ENCODE data around the gene PSMF1. TPM values are rescaled to one million over a fixed set of nuclear protein-coding genes. Genes with fewer than 3 reads are reported as not detected.

PSMF1 gene
- total RNA-seq, 1 donor from 2014 or later = 133 TPM

GRCh38 chr20:1189827-1190226 lies 71.4 kb downstream of the PSMF1 start:
- Histone ChIP-seq H3K4me3 (ENCODE audit: insufficient read depth, low read depth, low read length) (no peak overlapping the region), H3K4me1 (ENCODE audit: insufficient read depth, low read length) (no peaks in the 10 kb centered on the region), H3K27ac (ENCODE audit: low read depth, low read length) (no peak overlapping the region), H3K27me3 (ENCODE audit: insufficient read depth, low read length) (peaks cover 36% of the 10 kb centered on the region), H4K20me1 (ENCODE audit: insufficient read depth, low read length) (no peaks in the 10 kb centered on the region), H3K9me3 (ENCODE audit: insufficient read depth, low read depth, low read length) (no peaks in the 10 kb centered on the region), H3K4me2 (ENCODE audit: low read length) (no peak overlapping the region), H3K9ac (ENCODE audit: low read length) (no peak overlapping the region), H3K36me3 (ENCODE audit: insufficient read depth, low read length) (no peaks in the 10 kb centered on the region), H2AFZ (ENCODE audit: low read depth, low read length) (no peak overlapping the region), H3K79me2 (ENCODE audit: insufficient read depth, low read length) (no peaks in the 10 kb centered on the region)
- Mint-ChIP-seq H3K4me3 (ENCODE audit: unreplicated experiment) (no peak overlapping the region), H3K27me3 (ENCODE audit: low read depth, unreplicated experiment) (peaks cover 31% of the 10 kb centered on the region), H3K4me1 (ENCODE audit: low read depth, unreplicated experiment) (no peaks in the 10 kb centered on the region), H3K9me3 (ENCODE audit: unreplicated experiment) (peaks cover 2% of the 10 kb centered on the region), H3K27ac (ENCODE audit: unreplicated experiment) (no peak overlapping the region), H3K36me3 (ENCODE audit: low read depth, unreplicated experiment) (no peaks in the 10 kb centered on the region)
- no peak for DNase-seq (ENCODE audit: low read depth)
- TF ChIP-seq EZH2 (IDR thresholded peaks at IDR 0.05; ENCODE audit: insufficient read depth, low read length) (no peak), CTCF (IDR thresholded peaks at IDR 0.05; ENCODE audit: insufficient read depth, low read depth, low read length) (no peak)
- FAIRE-seq = no peak

GRCh38 chr20:1190847-1191246 lies 72.4 kb downstream of the PSMF1 start:
- no peaks in the 10 kb centered on the region for H3K79me2 ChIP-seq (ENCODE audit: insufficient read depth, low read length)
- no peak for TF ChIP-seq CTCF (IDR thresholded peaks at IDR 0.05; ENCODE audit: insufficient read depth, low read depth, low read length)
- TF ChIP-seq EZH2 (IDR thresholded peaks at IDR 0.05; ENCODE audit: insufficient read depth, low read length) = no peak
- H3K27ac ChIP-seq (ENCODE audit: low read depth, low read length) = no peak overlapping the region
- H3K27ac Mint-ChIP-seq (ENCODE audit: unreplicated experiment) = no peak overlapping the region
- H3K9me3 Mint-ChIP-seq (ENCODE audit: unreplicated experiment) = peaks cover 2% of the 10 kb centered on the region
- DNase-seq (ENCODE audit: low read depth) (no peak), FAIRE-seq (no peak)
- peaks cover 35% of the 10 kb centered on the region for H3K27me3 ChIP-seq (ENCODE audit: insufficient read depth, low read length)
- no peaks in the 10 kb centered on the region for H3K4me1 ChIP-seq (ENCODE audit: insufficient read depth, low read length)
- no peaks in the 10 kb centered on the region for H3K9me3 ChIP-seq (ENCODE audit: insufficient read depth, low read depth, low read length)
- H3K4me3 ChIP-seq (ENCODE audit: insufficient read depth, low read depth, low read length) = no peak overlapping the region
- no peak overlapping the region for H3K4me2 ChIP-seq (ENCODE audit: low read length)
- no peaks in the 10 kb centered on the region for H3K4me1 Mint-ChIP-seq (ENCODE audit: low read depth, unreplicated experiment)
- no peak overlapping the region for H2AFZ ChIP-seq (ENCODE audit: low read depth, low read length)
- H3K36me3 ChIP-seq (ENCODE audit: insufficient read depth, low read length) = no peaks in the 10 kb centered on the region
- no peak overlapping the region for H3K9ac ChIP-seq (ENCODE audit: low read length)
- no peaks in the 10 kb centered on the region for H3K36me3 Mint-ChIP-seq (ENCODE audit: low read depth, unreplicated experiment)
- H4K20me1 ChIP-seq (ENCODE audit: insufficient read depth, low read length) = no peaks in the 10 kb centered on the region
- peaks cover 30% of the 10 kb centered on the region for H3K27me3 Mint-ChIP-seq (ENCODE audit: low read depth, unreplicated experiment)
- no peak overlapping the region for H3K4me3 Mint-ChIP-seq (ENCODE audit: unreplicated experiment)

- no peak for FAIRE-seq
- Histone ChIP-seq H3K27me3 (ENCODE audit: insufficient read depth, low read length) (peaks cover 31% of the 10 kb centered on the region), H3K9me3 (ENCODE audit: insufficient read depth, low read depth, low read length) (no peaks in the 10 kb centered on the region), H3K27ac (ENCODE audit: low read depth, low read length) (no peak overlapping the region), H3K79me2 (ENCODE audit: insufficient read depth, low read length) (no peaks in the 10 kb centered on the region), H3K4me2 (ENCODE audit: low read length) (no peak overlapping the region), H3K36me3 (ENCODE audit: insufficient read depth, low read length) (no peaks in the 10 kb centered on the region), H3K4me3 (ENCODE audit: insufficient read depth, low read depth, low read length) (no peak overlapping the region), H2AFZ (ENCODE audit: low read depth, low read length) (no peak overlapping the region), H4K20me1 (ENCODE audit: insufficient read depth, low read length) (no peaks in the 10 kb centered on the region), H3K4me1 (ENCODE audit: insufficient read depth, low read length) (no peaks in the 10 kb centered on the region), H3K9ac (ENCODE audit: low read length) (no peak overlapping the region)
- Mint-ChIP-seq H3K36me3 (ENCODE audit: low read depth, unreplicated experiment) (no peaks in the 10 kb centered on the region), H3K27ac (ENCODE audit: unreplicated experiment) (no peak overlapping the region), H3K9me3 (ENCODE audit: unreplicated experiment) (peaks cover 2% of the 10 kb centered on the region), H3K27me3 (ENCODE audit: low read depth, unreplicated experiment) (peaks cover 27% of the 10 kb centered on the region), H3K4me3 (ENCODE audit: unreplicated experiment) (no peak overlapping the region), H3K4me1 (ENCODE audit: low read depth, unreplicated experiment) (no peaks in the 10 kb centered on the region)
- no peak for DNase-seq (ENCODE audit: low read depth)
- TF ChIP-seq EZH2 (IDR thresholded peaks at IDR 0.05; ENCODE audit: insufficient read depth, low read length) (no peak), CTCF (IDR thresholded peaks at IDR 0.05; ENCODE audit: insufficient read depth, low read depth, low read length) (no peak)
Measured at GRCh38 chr20:1191299-1191698, 72.9 kb downstream of the PSMF1 start.
